OCI-LY7 (cell line): ENCODE measurements around the gene CIP2A. TPM values are rescaled to one million over a fixed set of nuclear protein-coding genes. Genes with fewer than 3 reads are reported as not detected.

Experiments used
- BruUV-seq: library from RNA; stranded (reverse); fragments of 400-500 nt; replicated peaks from 2 replicates; lab custom pipeline; 2021; lab: Mats Ljungman, UMichigan
- CTCF ChIA-PET: fragments of 300-600 bp; sonication (Branson Sonifier 250); formaldehyde crosslinking; loops from one replicate; lab custom pipeline; 2022; ENCODE audit warnings: antibody characterized with exemption; ENCODE audit not compliant: unreplicated experiment; lab: Charles Lee
- POLR2A ChIA-PET: fragments of 300-600 bp; sonication (Branson Sonifier 250); formaldehyde crosslinking; loops from one replicate; lab custom pipeline; 2022; ENCODE audit warnings: antibody characterized with exemption; lab: Charles Lee
- DNase-seq: peaks from one replicate; pipeline ENCODE4 v3.0.0-alpha.2; 2015; ENCODE audit warnings: low spot score
- H2AFZ ChIP-seq: fragments of 200-600 bp; sonication (generic), shearing (Covaris generic); 2 replicates; pipeline ENCODE4 v1.6.1; 2014; ENCODE audit warnings: mild to moderate bottlenecking, antibody characterized with exemption, low read length, moderate library complexity
- H3K27ac ChIP-seq: fragments of 200-600 bp; sonication (generic); 2 replicates; pipeline ENCODE4 v1.5.1; 2014; ENCODE audit warnings: mixed run types, low read depth, mild to moderate bottlenecking, moderate library complexity, low read length, inconsistent platforms; ENCODE audit not compliant: poor library complexity, severe bottlenecking
- H3K36me3 ChIP-seq: fragments of 200-600 bp; sonication (generic); 2 replicates; pipeline ENCODE4 v1.6.1; 2014; ENCODE audit warnings: mild to moderate bottlenecking, antibody characterized with exemption, low read length, moderate library complexity, mixed read lengths; ENCODE audit not compliant: insufficient read depth
- H3K4me1 ChIP-seq: fragments of 200-600 bp; sonication (generic); 2 replicates; pipeline ENCODE4 v1.5.1; 2014; ENCODE audit warnings: mild to moderate bottlenecking, low read length; ENCODE audit not compliant: insufficient read depth, poor library complexity, severe bottlenecking
- H3K4me2 ChIP-seq: fragments of 200-600 bp; sonication (generic); 2 replicates; pipeline ENCODE4 v1.6.1; 2014; ENCODE audit warnings: mild to moderate bottlenecking, low read length
- H3K4me3 ChIP-seq: fragments of 200-600 bp; sonication (generic); 2 replicates; pipeline ENCODE4 v1.5.1; 2014; ENCODE audit warnings: mild to moderate bottlenecking, low read depth, low read length; ENCODE audit not compliant: poor library complexity, severe bottlenecking
- H3K79me2 ChIP-seq: fragments of 200-600 bp; sonication (generic); 2 replicates; pipeline ENCODE4 v1.6.1; 2016; ENCODE audit warnings: low read depth, mild to moderate bottlenecking, low read length, moderate library complexity, mixed read lengths; ENCODE audit not compliant: insufficient read depth
- H3K9me2 ChIP-seq: fragments of 200-600 bp; sonication (generic); 2 replicates; pipeline ENCODE4 v1.6.1; 2016; ENCODE audit warnings: mild to moderate bottlenecking, low read length, mixed read lengths; ENCODE audit not compliant: insufficient read depth
- H3K9me3 ChIP-seq: fragments of 200-600 bp; sonication (generic); 2 replicates; pipeline ENCODE4 v1.6.1; 2014; ENCODE audit warnings: mild to moderate bottlenecking, mixed run types, low read length, mixed read lengths
- H4K20me1 ChIP-seq: fragments of 200-600 bp; sonication (generic); 2 replicates; pipeline ENCODE4 v1.6.1; 2014; ENCODE audit warnings: mild to moderate bottlenecking, antibody characterized with exemption, low read length, moderate library complexity, mixed read lengths; ENCODE audit not compliant: insufficient read depth
- EZH2phosphoT487 ChIP-seq: fragments of 200-600 bp; sonication (generic); IDR thresholded peaks from 2 replicates; pipeline ENCODE4 v1.6.1; 2018; ENCODE audit warnings: low read depth, borderline replicate concordance, mild to moderate bottlenecking, mixed run types, antibody characterized with exemption, low read length, moderate library complexity, mixed read lengths
- intact Hi-C: fragments of 100-400 bp; cut with micrococcal nuclease; formaldehyde crosslinking; loops from one replicate; pipeline ENCODE4 v1.10.0; 2022; ENCODE audit not compliant: unreplicated experiment
- total RNA-seq, 2 experiments: library from RNA; depleted of rRNA in 1 of 2; stranded (reverse); fragments of >200 nt in 1 of 2; shearing (Covaris generic) in 1 of 2; gene quantifications; 2 replicates each; pipeline ENCODE4 v1.2.3, GENCODE V29; 2014 to 2022
- TF ChIP-seq, protein P1 (sequence below): fragments of 200-600 bp; sonication (generic); conservative IDR thresholded peaks from 2 replicates; pipeline ENCODE4 v1.5.1; 2014; ENCODE audit warnings: mild to moderate bottlenecking, antibody characterized with exemption, low read length, moderate library complexity, mixed read lengths

The CIP2A gene
- total RNA-seq, 2 experiments from 2014 or later, result 71.6 to 74.1 TPM

DNA sequence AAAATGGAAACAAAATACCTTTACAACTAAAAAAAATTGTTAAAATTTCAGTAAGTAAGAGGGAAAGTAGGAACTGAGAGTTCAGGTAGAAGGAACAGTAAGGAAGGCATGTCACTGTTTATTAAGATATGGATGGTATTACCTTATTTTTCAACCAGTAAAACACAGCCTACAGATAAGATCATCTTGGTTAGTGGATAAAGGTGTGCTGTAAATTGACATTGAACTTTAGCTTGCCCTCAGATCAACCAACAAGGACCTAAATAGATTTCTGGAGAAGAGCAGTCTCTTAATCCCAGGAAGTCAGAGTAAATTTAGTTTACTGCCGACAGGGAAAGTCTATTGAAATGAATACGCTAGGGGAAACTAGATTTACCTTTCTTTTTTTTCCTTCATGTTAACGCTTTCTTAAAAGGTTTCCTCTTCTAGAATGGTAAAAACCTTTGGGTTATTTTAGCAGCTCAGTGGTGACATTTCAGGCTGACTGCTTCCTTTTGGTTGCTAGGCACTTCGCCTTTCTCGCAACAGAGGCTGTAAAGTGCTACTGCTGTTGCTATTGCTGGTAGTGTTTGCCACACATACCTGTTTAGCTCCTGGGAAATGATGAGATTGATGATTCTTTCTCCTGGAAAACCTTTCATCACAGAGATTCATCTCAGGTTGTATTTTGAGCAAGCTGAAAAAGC is 13.2 kb upstream of the CIP2A start:
- Histone ChIP-seq H3K4me3 (no peak overlapping the region), H3K9me2 (no peaks in the 10 kb centered on the region), H3K4me1 (peaks cover 8% of the 10 kb centered on the region), H3K4me2 (no peak overlapping the region), H2AFZ (no peak overlapping the region), H3K36me3 (peaks cover 16% of the 10 kb centered on the region; the same call in 1 of the 2 replicates), H4K20me1 (no peaks in the 10 kb centered on the region), H3K9me3 (peaks cover 13% of the 10 kb centered on the region), H3K79me2 (no peaks in the 10 kb centered on the region), H3K27ac (no peak overlapping the region)
- intact Hi-C loops, result no loop called here
- DNase-seq, result no peak
- CTCF ChIA-PET, result interaction anchor here (0.7 to 1.0 kb wide), 2 partner anchors 8 to 15 kb away, joined by 3 read pairs; no protein-coding TSS in a partner anchor
- TF ChIP-seq EZH2phosphoT487, result no peak
- TF ChIP-seq, protein P1, sequence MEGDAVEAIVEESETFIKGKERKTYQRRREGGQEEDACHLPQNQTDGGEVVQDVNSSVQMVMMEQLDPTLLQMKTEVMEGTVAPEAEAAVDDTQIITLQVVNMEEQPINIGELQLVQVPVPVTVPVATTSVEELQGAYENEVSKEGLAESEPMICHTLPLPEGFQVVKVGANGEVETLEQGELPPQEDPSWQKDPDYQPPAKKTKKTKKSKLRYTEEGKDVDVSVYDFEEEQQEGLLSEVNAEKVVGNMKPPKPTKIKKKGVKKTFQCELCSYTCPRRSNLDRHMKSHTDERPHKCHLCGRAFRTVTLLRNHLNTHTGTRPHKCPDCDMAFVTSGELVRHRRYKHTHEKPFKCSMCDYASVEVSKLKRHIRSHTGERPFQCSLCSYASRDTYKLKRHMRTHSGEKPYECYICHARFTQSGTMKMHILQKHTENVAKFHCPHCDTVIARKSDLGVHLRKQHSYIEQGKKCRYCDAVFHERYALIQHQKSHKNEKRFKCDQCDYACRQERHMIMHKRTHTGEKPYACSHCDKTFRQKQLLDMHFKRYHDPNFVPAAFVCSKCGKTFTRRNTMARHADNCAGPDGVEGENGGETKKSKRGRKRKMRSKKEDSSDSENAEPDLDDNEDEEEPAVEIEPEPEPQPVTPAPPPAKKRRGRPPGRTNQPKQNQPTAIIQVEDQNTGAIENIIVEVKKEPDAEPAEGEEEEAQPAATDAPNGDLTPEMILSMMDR, result no peak
- POLR2A ChIA-PET, result interaction anchor here (0.7 to 4.6 kb wide), 5 partner anchors 11 to 321 kb away, joined by 3 to 34 read pairs (median 4); partner anchors contain the start of genes CIP2A and DZIP3
- BruUV-seq, result no TSS peak

DNA sequence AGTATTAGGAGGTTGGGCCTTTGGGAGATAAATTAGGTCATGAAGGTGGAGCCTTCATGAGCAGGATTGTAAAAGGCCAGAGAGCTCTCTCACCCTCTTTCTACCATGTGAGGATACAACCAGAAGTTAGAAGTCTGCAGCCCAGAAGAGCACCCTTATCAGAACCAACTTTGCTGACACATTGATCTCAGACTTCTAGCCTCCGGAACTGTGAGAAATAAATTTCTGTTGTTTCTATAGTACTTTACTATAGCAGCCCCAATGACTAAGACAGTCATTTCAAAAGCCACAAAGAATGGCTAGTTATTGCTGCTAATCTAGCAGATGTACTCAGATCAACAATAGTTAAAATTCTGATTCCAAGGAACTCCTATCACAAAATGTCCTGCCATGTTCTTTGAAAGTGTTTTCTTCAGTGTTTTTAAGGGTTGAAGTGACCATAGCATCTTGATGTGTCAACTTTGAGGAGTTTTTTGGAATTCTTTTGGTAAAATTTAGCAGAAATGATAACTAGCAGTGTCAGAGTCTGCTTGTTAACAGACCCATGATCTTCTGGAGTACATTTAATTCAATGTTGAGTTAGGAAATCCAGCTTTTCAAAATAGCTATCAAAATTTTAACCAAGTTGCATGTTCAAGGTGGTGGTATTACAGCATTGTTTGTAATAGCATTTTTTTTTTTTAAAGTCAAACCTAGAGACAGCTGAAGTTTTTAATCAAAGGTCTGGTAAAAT is 10.6 kb upstream of the CIP2A start:
- no TSS peak for BruUV-seq
- H3K9me2 ChIP-seq, result no peaks in the 10 kb centered on the region
- H3K36me3 ChIP-seq, result peaks cover 10% of the 10 kb centered on the region; the same call in 1 of the 2 replicates
- no peak overlapping the region for H3K4me2 ChIP-seq
- DNase-seq, result no peak
- H3K4me1 ChIP-seq, result peaks cover 14% of the 10 kb centered on the region
- ChIA-PET CTCF (no interaction called here), POLR2A (interaction anchor here (0.6 to 2.9 kb wide), 4 partner anchors 8 to 552 kb away, joined by 4 to 26 read pairs (median 6); partner anchors contain the start of genes CIP2A and DZIP3)
- peaks cover 13% of the 10 kb centered on the region for H3K9me3 ChIP-seq
- no peaks in the 10 kb centered on the region for H3K79me2 ChIP-seq
- TF ChIP-seq, protein P1, result no peak
- no peak for TF ChIP-seq EZH2phosphoT487
- no peak overlapping the region for H3K4me3 ChIP-seq
- intact Hi-C loops, result no loop called here
- H2AFZ ChIP-seq, result no peak overlapping the region
- H3K27ac ChIP-seq, result no peak overlapping the region
- no peaks in the 10 kb centered on the region for H4K20me1 ChIP-seq
